Mesenchymal stem cell (in vitro differentiated cells and primary cell): ENCODE data around the gene BPIFB6.

ENCODE experiments used
- DNase-seq: peaks from one replicate; pipeline ENCODE4 v3.0.0-alpha.2; 2013
- H2AFZ ChIP-seq: one replicate; pipeline ENCODE4 v1.6.1; 2013; ENCODE audit warnings: low read depth, mild to moderate bottlenecking, control low read depth, inconsistent platforms, low read length, moderate library complexity
- H2AK5ac ChIP-seq: 2 replicates; pipeline ENCODE4 v1.6.1; 2013; ENCODE audit warnings: low read length, moderate library complexity, mild to moderate bottlenecking, inconsistent platforms; ENCODE audit not compliant: severe bottlenecking
- H2BK120ac ChIP-seq: one replicate; pipeline ENCODE4 v1.6.1; 2013; ENCODE audit warnings: low read depth, mild to moderate bottlenecking, inconsistent platforms, low read length, moderate library complexity
- H2BK12ac ChIP-seq, 2 experiments: one replicate each; pipeline ENCODE4 v1.6.1; 2013; ENCODE audit warnings: inconsistent platforms in 2 of 2, low read length in 2 of 2, mild to moderate bottlenecking in 2 of 2, moderate library complexity in 2 of 2, control low read depth in 1 of 2
- H2BK15ac ChIP-seq: one replicate; pipeline ENCODE4 v1.6.1; 2013; ENCODE audit warnings: mild to moderate bottlenecking, low read depth, inconsistent platforms; ENCODE audit not compliant: poor library complexity, severe bottlenecking
- H2BK5ac ChIP-seq: 2 replicates; pipeline ENCODE4 v1.6.1; 2013; ENCODE audit warnings: low read depth, mild to moderate bottlenecking, low read length, control low read depth, inconsistent platforms; ENCODE audit not compliant: poor library complexity, severe bottlenecking
- H3K14ac ChIP-seq, 2 experiments: one replicate each; pipeline ENCODE4 v1.6.1; 2013; ENCODE audit warnings: inconsistent platforms in 2 of 2, low read length in 2 of 2, control low read depth in 1 of 2, mild to moderate bottlenecking in 1 of 2, moderate library complexity in 1 of 2
- H3K18ac ChIP-seq, 2 experiments: one replicate each; pipeline ENCODE4 v1.6.1; 2013; ENCODE audit warnings: inconsistent platforms in 2 of 2, low read length in 2 of 2, control low read depth in 1 of 2, low read depth in 1 of 2, mild to moderate bottlenecking in 1 of 2
- H3K23ac ChIP-seq, 2 experiments: one replicate each; pipeline ENCODE4 v1.6.1; 2013; ENCODE audit warnings: inconsistent platforms in 2 of 2, low read length in 2 of 2, mild to moderate bottlenecking in 2 of 2, moderate library complexity in 2 of 2, control low read depth in 1 of 2
- H3K27ac ChIP-seq: 2 replicates; pipeline ENCODE4 v1.5.1; 2013; ENCODE audit warnings: mild to moderate bottlenecking, moderate library complexity, low read length, control low read depth, inconsistent platforms; ENCODE audit not compliant: poor library complexity, severe bottlenecking
- H3K27me3 ChIP-seq, 2 experiments: 2 replicates each; pipeline versions ENCODE4 v1.6.1 to v1.7.0; 2013; ENCODE audit warnings: low read length in 2 of 2, mild to moderate bottlenecking in 2 of 2, moderate library complexity in 2 of 2, control low read depth in 1 of 2, inconsistent platforms in 1 of 2; ENCODE audit not compliant: control insufficient read depth in 1 of 2, insufficient read depth in 1 of 2
- H3K36me3 ChIP-seq, 2 experiments: 2 replicates each; pipeline versions ENCODE4 v1.6.1 to v1.7.0; 2013; ENCODE audit warnings: low read length in 2 of 2, control low read depth in 1 of 2, inconsistent platforms in 1 of 2, low read depth in 1 of 2, mild to moderate bottlenecking in 1 of 2; ENCODE audit not compliant: insufficient read depth in 2 of 2, control insufficient read depth in 1 of 2
- H3K4ac ChIP-seq, 2 experiments: one replicate each; pipeline ENCODE4 v1.6.1; 2013; ENCODE audit warnings: inconsistent platforms in 2 of 2, low read length in 2 of 2, mild to moderate bottlenecking in 2 of 2, moderate library complexity in 2 of 2, control low read depth in 1 of 2, low read depth in 1 of 2
- H3K4me1 ChIP-seq: 2 replicates; pipeline ENCODE4 v1.6.1; 2013; ENCODE audit warnings: low read depth, low read length, control low read depth; ENCODE audit not compliant: control insufficient read depth, insufficient read depth
- H3K4me2 ChIP-seq: 2 replicates; pipeline ENCODE4 v1.6.1; 2013; ENCODE audit warnings: low read length, mild to moderate bottlenecking, inconsistent platforms; ENCODE audit not compliant: poor library complexity, severe bottlenecking
- H3K4me3 ChIP-seq, 2 experiments: 2 replicates each; pipeline versions ENCODE4 v1.5.1 to v1.7.0; 2013; ENCODE audit warnings: low read length in 2 of 2, mild to moderate bottlenecking in 2 of 2, control low read depth in 1 of 2, low read depth in 1 of 2; ENCODE audit not compliant: insufficient read depth in 1 of 2
- H3K79me1 ChIP-seq: replicated peaks from 2 replicates; pipeline ENCODE4 v1.6.1; 2013; ENCODE audit warnings: mild to moderate bottlenecking, control low read depth, low read length, inconsistent platforms; ENCODE audit not compliant: poor library complexity, severe bottlenecking
- H3K9ac ChIP-seq: 2 replicates; pipeline ENCODE4 v1.7.0; 2013; ENCODE audit warnings: mild to moderate bottlenecking, low read length, moderate library complexity
- H3K9me3 ChIP-seq: 2 replicates; pipeline ENCODE4 v1.7.0; 2013; ENCODE audit warnings: mild to moderate bottlenecking, low read length; ENCODE audit not compliant: control insufficient read depth
- H4K8ac ChIP-seq: one replicate; pipeline ENCODE4 v1.6.1; 2013; ENCODE audit warnings: inconsistent platforms, mild to moderate bottlenecking, low read length, moderate library complexity
- H4K91ac ChIP-seq: one replicate; pipeline ENCODE4 v1.6.1; 2013; ENCODE audit warnings: mild to moderate bottlenecking, low read length, inconsistent platforms
- WGBS: methylation state at CpG from one replicate; pipeline ENCODE4 v1.1.7; 2013; ENCODE audit warnings: mixed read lengths; 5-methylcytosine and 5-hydroxymethylcytosine counted together

Gene BPIFB6

DNA sequence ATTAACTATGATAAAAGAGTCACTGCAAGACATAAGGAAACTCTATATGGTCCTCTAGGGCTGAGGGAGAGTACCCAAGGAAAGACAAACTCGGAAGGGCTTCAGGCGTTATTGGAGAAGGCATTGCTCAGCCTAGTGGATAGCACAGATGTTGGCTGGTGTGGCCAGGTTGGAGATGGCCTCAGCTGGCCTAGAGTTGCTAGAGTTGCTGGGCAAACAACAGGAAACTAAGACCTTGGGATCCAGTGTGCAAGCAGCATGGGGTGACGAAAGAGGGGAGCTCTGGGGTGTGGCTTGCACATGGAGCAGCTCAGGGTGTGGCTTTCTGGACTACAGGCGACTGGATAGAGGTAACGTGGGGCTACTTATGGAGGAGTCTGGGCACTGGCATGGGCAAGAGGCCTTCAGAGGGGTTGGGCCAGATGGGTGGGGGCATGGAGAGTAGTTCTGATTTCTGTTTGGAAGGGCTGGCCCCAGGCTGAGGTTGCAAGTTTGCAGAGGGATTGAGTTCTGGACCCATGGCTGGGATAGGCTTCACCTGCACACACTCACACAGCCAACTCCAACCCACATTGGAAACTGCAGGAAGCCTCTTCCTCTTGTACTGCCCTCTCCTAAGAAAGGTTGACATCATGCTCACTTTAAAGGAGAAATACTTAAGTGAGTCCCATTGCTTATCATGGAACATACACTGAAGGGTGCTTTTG lies 5.2 kb upstream of the BPIFB6 start:
- Histone ChIP-seq H4K91ac (no peak overlapping the region), H3K4ac (no peak overlapping the region), H3K4me1 (no peaks in the 10 kb centered on the region), H2BK5ac (no peak overlapping the region), H3K27ac (no peak overlapping the region), H3K9me3 (peaks cover 6% of the 10 kb centered on the region), H3K79me1 (no peaks in the 10 kb centered on the region), H3K4me2 (no peak overlapping the region), H3K9ac (no peak overlapping the region), H4K8ac (no peak overlapping the region), H2AK5ac (no peak overlapping the region), H2BK15ac (no peak overlapping the region), H3K23ac (no peak overlapping the region), H3K4me3 (no peak overlapping the region), H3K36me3 (no peaks in the 10 kb centered on the region), H3K27me3 (peaks cover 11 to 55% of the 10 kb centered on the region in 2 experiments), H2BK120ac (no peak overlapping the region), H3K14ac (no peak overlapping the region), H2AFZ (no peak overlapping the region), H3K18ac (no peak overlapping the region), H2BK12ac (no peak overlapping the region)
- WGBS: 64% methylated on average over 5 of the region's 5 CpGs
- no peak for DNase-seq

DNA sequence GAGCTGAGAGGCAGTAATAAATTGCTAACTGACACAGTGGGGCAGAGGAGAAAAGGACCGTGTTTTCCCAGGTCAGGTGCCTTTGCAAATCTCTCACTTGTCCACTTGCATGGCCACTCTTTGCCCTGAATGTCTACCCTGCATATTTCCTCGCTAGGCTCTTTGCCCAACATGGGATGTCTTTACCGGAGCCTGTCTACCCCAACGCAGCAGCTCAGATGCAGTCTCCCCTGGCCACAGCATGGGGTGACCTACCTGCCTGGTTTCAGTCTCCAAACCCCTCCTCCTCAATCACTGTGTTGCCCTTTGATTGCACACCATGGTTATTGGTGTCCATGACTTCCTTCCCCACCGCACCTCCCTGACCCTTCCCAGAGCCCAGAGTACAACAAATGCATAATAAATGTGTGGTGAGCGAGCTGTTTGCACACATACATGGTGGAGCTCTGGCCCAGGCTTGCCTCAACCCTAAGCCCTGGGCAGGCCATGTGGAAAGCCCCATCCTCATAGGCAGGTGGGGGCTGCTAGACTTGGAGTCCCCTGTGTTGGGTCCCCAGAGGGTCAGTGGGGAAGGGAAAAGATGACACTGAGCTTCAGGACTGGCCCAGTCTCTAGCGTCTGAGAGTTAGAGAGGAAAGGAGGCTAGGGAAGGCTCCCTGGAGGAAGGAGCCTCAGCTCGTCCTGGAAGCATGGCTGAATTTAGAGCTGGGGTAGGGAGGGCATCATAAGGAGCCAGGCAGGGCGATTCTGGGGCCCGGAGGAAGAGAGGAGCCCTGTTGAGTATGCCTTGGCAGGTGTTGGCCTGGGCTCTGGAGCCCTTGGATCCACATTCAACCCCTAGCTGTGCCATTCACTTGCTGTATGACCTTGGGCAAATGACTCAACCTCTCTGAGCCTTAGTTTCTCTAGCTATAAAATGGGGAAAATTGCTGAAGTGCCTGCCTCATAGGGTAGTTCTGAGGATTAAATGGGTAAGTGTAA lies 4.4 kb upstream of the BPIFB6 start:
- Histone ChIP-seq H2AFZ (no peak overlapping the region), H3K36me3 (no peaks in the 10 kb centered on the region), H3K4me3 (no peak overlapping the region), H3K27me3 (peaks cover 11 to 55% of the 10 kb centered on the region in 2 experiments), H3K23ac (no peak overlapping the region), H3K4ac (no peak overlapping the region), H3K14ac (no peak overlapping the region), H4K91ac (no peak overlapping the region), H3K79me1 (no peaks in the 10 kb centered on the region), H4K8ac (no peak overlapping the region), H3K9me3 (peaks cover 6% of the 10 kb centered on the region), H3K27ac (no peak overlapping the region), H3K18ac (no peak overlapping the region), H2BK120ac (no peak overlapping the region), H2BK12ac (no peak overlapping the region), H2BK15ac (no peak overlapping the region), H2BK5ac (no peak overlapping the region), H2AK5ac (no peak overlapping the region), H3K4me1 (no peaks in the 10 kb centered on the region), H3K9ac (no peak overlapping the region), H3K4me2 (no peak overlapping the region)
- DNase-seq: no peak
- 65% methylated on average over 9 of the region's 10 CpGs for WGBS

DNA sequence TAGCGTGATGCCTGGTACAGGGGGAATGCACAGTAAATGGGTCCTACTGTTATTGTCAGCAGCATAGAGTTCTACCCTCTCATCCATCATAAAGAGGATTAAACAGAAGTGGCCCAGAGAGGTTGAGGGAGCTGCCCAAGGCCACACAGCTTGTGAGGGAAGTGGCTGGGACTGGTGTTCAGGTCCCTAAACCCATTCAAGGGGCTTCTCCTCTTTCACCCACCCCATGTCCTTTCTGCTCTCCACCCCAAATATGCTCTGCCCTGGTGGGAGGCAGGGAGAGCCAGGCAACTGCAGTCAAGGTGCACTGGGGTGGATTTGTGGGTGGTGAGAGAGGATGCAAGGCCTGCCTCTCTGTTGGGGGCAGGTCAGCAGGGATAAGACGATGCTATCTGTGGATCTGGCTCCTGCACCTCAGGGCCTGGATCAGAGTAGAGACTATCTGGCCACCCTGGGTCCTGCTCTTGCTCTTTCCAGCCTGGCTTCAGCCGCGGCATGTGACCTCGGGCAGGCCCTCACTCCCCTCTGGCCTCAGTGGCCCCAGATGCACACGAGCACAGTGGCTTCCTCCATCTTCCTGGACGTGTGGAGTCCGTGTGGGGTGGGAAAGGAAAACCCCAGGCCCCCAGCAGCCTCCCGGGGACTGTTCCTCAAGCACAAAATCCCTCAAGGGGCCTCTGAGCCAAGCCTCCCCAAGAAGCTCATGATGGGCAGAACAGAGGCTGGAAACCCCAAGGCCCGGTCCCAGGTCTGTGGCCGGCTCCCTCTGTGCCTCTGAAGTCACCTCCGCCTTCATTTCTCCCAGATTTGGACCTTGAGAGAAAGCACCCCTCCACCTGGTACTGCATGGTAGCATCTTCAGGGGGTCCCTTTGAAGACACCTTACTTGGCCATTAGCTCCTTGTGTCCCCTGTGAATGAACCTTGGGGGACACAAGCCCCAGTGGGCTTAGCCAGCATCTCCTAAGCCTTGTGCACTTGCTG lies 3.4 kb upstream of the BPIFB6 start:
- H4K8ac ChIP-seq: no peak overlapping the region
- H2BK120ac ChIP-seq: no peak overlapping the region
- H2BK15ac ChIP-seq: no peak overlapping the region
- H4K91ac ChIP-seq: no peak overlapping the region
- 65% methylated on average over 11 of the region's 12 CpGs for WGBS
- H2BK5ac ChIP-seq: no peak overlapping the region
- no peak for DNase-seq
- H2AFZ ChIP-seq: no peak overlapping the region
- peaks cover 16 to 56% of the 10 kb centered on the region in 2 experiments for H3K27me3 ChIP-seq
- H3K18ac ChIP-seq: no peak overlapping the region
- H3K9ac ChIP-seq: no peak overlapping the region
- H3K79me1 ChIP-seq: no peaks in the 10 kb centered on the region
- H3K27ac ChIP-seq: no peak overlapping the region
- H3K4ac ChIP-seq: no peak overlapping the region
- H3K4me3 ChIP-seq: no peak overlapping the region
- no peaks in the 10 kb centered on the region for H3K4me1 ChIP-seq
- no peak overlapping the region for H3K14ac ChIP-seq
- H2AK5ac ChIP-seq: no peak overlapping the region
- H3K4me2 ChIP-seq: no peak overlapping the region
- H2BK12ac ChIP-seq: no peak overlapping the region
- peaks cover 6% of the 10 kb centered on the region for H3K9me3 ChIP-seq
- H3K36me3 ChIP-seq: no peaks in the 10 kb centered on the region
- H3K23ac ChIP-seq: no peak overlapping the region
